Stimulated activated CD4-positive, alpha-beta T cell treated with anti-CD3 and anti-CD28 coated beads, TNF-alpha, amount 100 ng/mL, for 4 hours (primary cell): Measurements from ENCODE around the gene ALG1L2.
A peak's percentile ranks its signal among the peaks of the same experiment; 100 is the strongest.
"Not testable (repeated sequence)": the region's sequence is repeated elsewhere in the genome, so short reads cannot be mapped to it uniquely, and the experiment has no call there.

Experiments
- DNase-seq, 3 experiments: peaks; one replicate each; pipeline ENCODE4 v3.0.0-alpha.2; 2020; ENCODE audit warnings: low read depth in 3 of 3

ALG1L2 gene

GRCh38 chr3:130094491-130094941, 12.9 kb downstream of the ALG1L2 start:
- DNase-seq: not testable (repeated sequence)

GRCh38 chr3:130095858-130096257, 14.2 kb downstream of the ALG1L2 start:
- DNase-seq: not testable (repeated sequence)

GRCh38 chr3:130097096-130097495, 15.5 kb downstream of the ALG1L2 start:
- not testable (repeated sequence) for DNase-seq

- not testable (repeated sequence) for DNase-seq
These were observed 16.3 kb downstream of the ALG1L2 start for GRCh38 chr3:130097690-130098638.

- not testable (repeated sequence) for DNase-seq
These were observed 17.2 kb downstream of the ALG1L2 start for GRCh38 chr3:130098639-130099385.

GRCh38 chr3:130102545-130102944, 20.9 kb downstream of the ALG1L2 start:
- not testable (repeated sequence) for DNase-seq

- not testable (repeated sequence) for DNase-seq
These were observed 22.6 kb downstream of the ALG1L2 start for GRCh38 chr3:130104191-130104590.

GRCh38 chr3:130107333-130107995, 25.8 kb downstream of the ALG1L2 start:
- not testable (repeated sequence) for DNase-seq

GRCh38 chr3:130108836-130109585, 27.4 kb downstream of the ALG1L2 start:
- not testable (repeated sequence) for DNase-seq

- not testable (repeated sequence) for DNase-seq
These were observed 28.9 kb downstream of the ALG1L2 start for GRCh38 chr3:130110386-130111169.

GRCh38 chr3:130111185-130111864, 29.7 kb downstream of the ALG1L2 start:
- peak; percentile 98 to 99 (median 98) for DNase-seq

- DNase-seq: peak; percentile 98 to 100 (median 98)
These were observed 30.5 kb downstream of the ALG1L2 start for GRCh38 chr3:130111865-130112747.

GRCh38 chr3:130112748-130113073, 31.1 kb downstream of the ALG1L2 start:
- DNase-seq: not testable (repeated sequence)

GRCh38 chr3:130115400-130115799, 33.8 kb downstream of the ALG1L2 start:
- DNase-seq: not testable (repeated sequence)

GRCh38 chr3:130117933-130118332, 36.3 kb downstream of the ALG1L2 start:
- no peak for DNase-seq

- not testable (repeated sequence) for DNase-seq
These were observed 38.2 kb downstream of the ALG1L2 start for GRCh38 chr3:130119824-130120223.

GRCh38 chr3:130120291-130120690, 38.7 kb downstream of the ALG1L2 start:
- DNase-seq: not testable (repeated sequence)

GRCh38 chr3:130122891-130123775, 41.5 kb downstream of the ALG1L2 start:
- not testable (repeated sequence) for DNase-seq
